A549 (cell line): ENCODE measurements around the gene SMIM7.

Source experiments
- CBX2 ChIP-seq: fragments of 200-600 bp; sonication (generic); IDR thresholded peaks from 2 replicates; pipeline ENCODE4 v1.6.1; 2016; ENCODE audit warnings: low read depth, mild to moderate bottlenecking, borderline replicate concordance
- CEBPB ChIP-seq, 2 experiments: fragments of >200 bp in 1 of 2; sonication (Bioruptor Twin) in 1 of 2; formaldehyde crosslinking in 1 of 2; IDR thresholded peaks; 2 replicates each; pipeline ENCODE4 v1.6.1; 2012 to 2016
- CHD4 ChIP-seq: fragments of 200-600 bp; sonication (generic); IDR thresholded peaks from 2 replicates; pipeline ENCODE4 v1.6.1; 2016; ENCODE audit warnings: antibody characterized with exemption, mild to moderate bottlenecking, borderline replicate concordance
- EP300 ChIP-seq, 2 experiments: fragments of >200 bp; sonication (Bioruptor Twin); formaldehyde crosslinking; IDR thresholded peaks; 2 replicates in 1 of 2; 3 replicates in 1 of 2; pipeline ENCODE4 v1.6.1; 2016 to 2017
- HDAC2 ChIP-seq: fragments of 200-600 bp; sonication (generic); IDR thresholded peaks from 2 replicates; pipeline ENCODE4 v1.6.1; 2016
- NPAS2 ChIP-seq: fragments of 250-450 bp; sonication (Bioruptor Pico); IDR thresholded peaks from 2 replicates; pipeline ENCODE4 v1.8.0; 2022; ENCODE audit warnings: mild to moderate bottlenecking, moderate library complexity, borderline replicate concordance
- PHF8 ChIP-seq: fragments of 200-600 bp; sonication (generic); IDR thresholded peaks from 2 replicates; pipeline ENCODE4 v1.6.1; 2016; ENCODE audit warnings: low read depth, mild to moderate bottlenecking, antibody characterized with exemption, moderate library complexity, borderline replicate concordance
- POLR2A ChIP-seq: IDR thresholded peaks from 2 replicates; pipeline ENCODE4 v1.6.1; 2012; ENCODE audit warnings: mild to moderate bottlenecking, low read length
- RAD21 ChIP-seq, 2 experiments: fragments of >200 bp in 1 of 2; sonication (Bioruptor Twin) in 1 of 2; formaldehyde crosslinking in 1 of 2; IDR thresholded peaks in 1 of 2; conservative IDR thresholded peaks in 1 of 2; 2 replicates in 1 of 2; 3 replicates in 1 of 2; pipeline ENCODE4 v1.6.1; 2012 to 2018; ENCODE audit warnings: inconsistent platforms in 1 of 2
- TF ChIP-seq, protein P1 (sequence below): fragments of >200 bp; sonication (Bioruptor Twin); formaldehyde crosslinking; IDR thresholded peaks from 3 replicates; pipeline ENCODE4 v1.5.1; 2016
- TF ChIP-seq, protein P2 (sequence below): fragments of >200 bp; sonication (Bioruptor Twin); formaldehyde crosslinking; IDR thresholded peaks from 3 replicates; pipeline ENCODE4 v1.6.1; 2016
- TF ChIP-seq, protein P3 (sequence below): fragments of 450-650 bp; IDR thresholded peaks from 2 replicates; pipeline ENCODE4 v1.6.1; 2014; ENCODE audit warnings: antibody characterized with exemption
- TF ChIP-seq, protein P4 (sequence below): IDR thresholded peaks from 2 replicates; pipeline ENCODE4 v1.6.1; 2012
- TF ChIP-seq, protein P5 (sequence below): IDR thresholded peaks from 2 replicates; pipeline ENCODE4 v1.6.1; 2012

DNA sequence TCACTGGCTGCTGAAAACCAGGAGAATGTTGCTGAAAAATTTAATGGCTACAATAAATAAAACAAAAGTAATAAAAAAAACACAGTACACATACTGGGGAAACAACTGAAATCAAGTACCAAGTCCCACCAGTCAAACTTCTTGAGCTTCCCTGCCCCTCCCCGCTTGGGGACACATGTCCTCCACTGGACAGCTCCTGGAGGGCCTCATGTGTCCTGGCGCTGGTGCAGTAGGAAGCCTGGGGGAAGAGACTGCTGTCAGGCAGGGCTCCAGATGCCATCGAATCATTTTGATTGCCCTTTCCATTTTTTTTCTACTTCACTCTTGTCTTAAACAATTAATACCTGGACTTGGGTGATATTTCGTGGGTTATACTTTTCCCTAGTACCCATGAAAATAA lies 61.1 kb downstream of the SMIM7 start:
- TF ChIP-seq, protein P1, sequence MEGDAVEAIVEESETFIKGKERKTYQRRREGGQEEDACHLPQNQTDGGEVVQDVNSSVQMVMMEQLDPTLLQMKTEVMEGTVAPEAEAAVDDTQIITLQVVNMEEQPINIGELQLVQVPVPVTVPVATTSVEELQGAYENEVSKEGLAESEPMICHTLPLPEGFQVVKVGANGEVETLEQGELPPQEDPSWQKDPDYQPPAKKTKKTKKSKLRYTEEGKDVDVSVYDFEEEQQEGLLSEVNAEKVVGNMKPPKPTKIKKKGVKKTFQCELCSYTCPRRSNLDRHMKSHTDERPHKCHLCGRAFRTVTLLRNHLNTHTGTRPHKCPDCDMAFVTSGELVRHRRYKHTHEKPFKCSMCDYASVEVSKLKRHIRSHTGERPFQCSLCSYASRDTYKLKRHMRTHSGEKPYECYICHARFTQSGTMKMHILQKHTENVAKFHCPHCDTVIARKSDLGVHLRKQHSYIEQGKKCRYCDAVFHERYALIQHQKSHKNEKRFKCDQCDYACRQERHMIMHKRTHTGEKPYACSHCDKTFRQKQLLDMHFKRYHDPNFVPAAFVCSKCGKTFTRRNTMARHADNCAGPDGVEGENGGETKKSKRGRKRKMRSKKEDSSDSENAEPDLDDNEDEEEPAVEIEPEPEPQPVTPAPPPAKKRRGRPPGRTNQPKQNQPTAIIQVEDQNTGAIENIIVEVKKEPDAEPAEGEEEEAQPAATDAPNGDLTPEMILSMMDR = no peak
- TF ChIP-seq POLR2A (no peak), NPAS2 (CRISPR knock-in tag) (no peak), EP300 (IDR thresholded peaks at IDR 0.05) (no peak), RAD21 (conservative IDR thresholded peaks at IDR 0.05 in 1 of 2, IDR thresholded peaks at IDR 0.05 in 1 of 2) (no peak), PHF8 (no peak), CBX2 (no peak), CHD4 (no peak), CEBPB (IDR thresholded peaks at IDR 0.05) (no peak), HDAC2 (no peak)
- TF ChIP-seq, protein P2, sequence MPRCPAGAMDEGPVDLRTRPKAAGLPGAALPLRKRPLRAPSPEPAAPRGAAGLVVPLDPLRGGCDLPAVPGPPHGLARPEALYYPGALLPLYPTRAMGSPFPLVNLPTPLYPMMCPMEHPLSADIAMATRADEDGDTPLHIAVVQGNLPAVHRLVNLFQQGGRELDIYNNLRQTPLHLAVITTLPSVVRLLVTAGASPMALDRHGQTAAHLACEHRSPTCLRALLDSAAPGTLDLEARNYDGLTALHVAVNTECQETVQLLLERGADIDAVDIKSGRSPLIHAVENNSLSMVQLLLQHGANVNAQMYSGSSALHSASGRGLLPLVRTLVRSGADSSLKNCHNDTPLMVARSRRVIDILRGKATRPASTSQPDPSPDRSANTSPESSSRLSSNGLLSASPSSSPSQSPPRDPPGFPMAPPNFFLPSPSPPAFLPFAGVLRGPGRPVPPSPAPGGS = no peak
- TF ChIP-seq, protein P3, sequence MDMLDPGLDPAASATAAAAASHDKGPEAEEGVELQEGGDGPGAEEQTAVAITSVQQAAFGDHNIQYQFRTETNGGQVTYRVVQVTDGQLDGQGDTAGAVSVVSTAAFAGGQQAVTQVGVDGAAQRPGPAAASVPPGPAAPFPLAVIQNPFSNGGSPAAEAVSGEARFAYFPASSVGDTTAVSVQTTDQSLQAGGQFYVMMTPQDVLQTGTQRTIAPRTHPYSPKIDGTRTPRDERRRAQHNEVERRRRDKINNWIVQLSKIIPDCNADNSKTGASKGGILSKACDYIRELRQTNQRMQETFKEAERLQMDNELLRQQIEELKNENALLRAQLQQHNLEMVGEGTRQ = no peak
- TF ChIP-seq, protein P4, sequence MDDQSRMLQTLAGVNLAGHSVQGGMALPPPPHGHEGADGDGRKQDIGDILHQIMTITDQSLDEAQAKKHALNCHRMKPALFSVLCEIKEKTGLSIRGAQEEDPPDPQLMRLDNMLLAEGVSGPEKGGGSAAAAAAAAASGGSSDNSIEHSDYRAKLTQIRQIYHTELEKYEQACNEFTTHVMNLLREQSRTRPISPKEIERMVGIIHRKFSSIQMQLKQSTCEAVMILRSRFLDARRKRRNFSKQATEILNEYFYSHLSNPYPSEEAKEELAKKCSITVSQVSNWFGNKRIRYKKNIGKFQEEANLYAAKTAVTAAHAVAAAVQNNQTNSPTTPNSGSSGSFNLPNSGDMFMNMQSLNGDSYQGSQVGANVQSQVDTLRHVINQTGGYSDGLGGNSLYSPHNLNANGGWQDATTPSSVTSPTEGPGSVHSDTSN = no peak
- TF ChIP-seq, protein P5, sequence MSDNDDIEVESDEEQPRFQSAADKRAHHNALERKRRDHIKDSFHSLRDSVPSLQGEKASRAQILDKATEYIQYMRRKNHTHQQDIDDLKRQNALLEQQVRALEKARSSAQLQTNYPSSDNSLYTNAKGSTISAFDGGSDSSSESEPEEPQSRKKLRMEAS = no peak
